Liver (tissue), 9 donors: ENCODE results near the gene PRKN. TPM values are rescaled to one million over a fixed set of nuclear protein-coding genes. Genes with fewer than 3 reads are reported as not detected.

ENCODE experiments used
- DNase-seq: peaks from one replicate; pipeline ENCODE4 v3.0.0-alpha.2; 2017; ENCODE audit warnings: low spot score
- H3K27ac ChIP-seq, 2 donors: one replicate each; pipeline ENCODE4 v1.7.0; 2013; ENCODE audit warnings: inconsistent platforms in 2 of 2, low read length in 2 of 2, control low read depth in 1 of 2, low read depth in 1 of 2, mild to moderate bottlenecking in 1 of 2
- H3K27me3 ChIP-seq, 4 donors: one replicate each; pipeline versions ENCODE4 v1.6.1 to v1.7.0; 2013; ENCODE audit warnings: low read length in 3 of 4, inconsistent platforms in 1 of 4, mild to moderate bottlenecking in 1 of 4, moderate library complexity in 1 of 4; ENCODE audit not compliant: control insufficient read depth in 4 of 4, insufficient read depth in 4 of 4
- H3K36me3 ChIP-seq, 4 donors: one replicate each; pipeline versions ENCODE4 v1.6.1 to v1.7.0; 2013; ENCODE audit warnings: low read length in 3 of 4, mild to moderate bottlenecking in 3 of 4, low read depth in 1 of 4, moderate library complexity in 1 of 4; ENCODE audit not compliant: control insufficient read depth in 4 of 4, insufficient read depth in 3 of 4
- H3K4me1 ChIP-seq, 4 donors: one replicate each; pipeline versions ENCODE4 v1.6.1 to v1.7.0; 2013; ENCODE audit warnings: low read length in 3 of 4, mild to moderate bottlenecking in 3 of 4, moderate library complexity in 1 of 4; ENCODE audit not compliant: control insufficient read depth in 4 of 4, insufficient read depth in 4 of 4
- H3K4me3 ChIP-seq, 3 donors: one replicate each; pipeline versions ENCODE4 v1.6.1 to v1.7.0; 2013; ENCODE audit warnings: low read length in 3 of 3, control low read depth in 1 of 3, low read depth in 1 of 3, mild to moderate bottlenecking in 1 of 3
- H3K9ac ChIP-seq, 2 donors: one replicate each; pipeline ENCODE4 v1.7.0; 2013; ENCODE audit warnings: low read length in 2 of 2, mild to moderate bottlenecking in 2 of 2, moderate library complexity in 2 of 2, control low read depth in 1 of 2, low read depth in 1 of 2
- H3K9me3 ChIP-seq, 4 donors: one replicate each; pipeline versions ENCODE4 v1.6.1 to v1.7.0; 2013; ENCODE audit warnings: low read length in 3 of 4; ENCODE audit not compliant: control insufficient read depth in 4 of 4
- EGR1 ChIP-seq, 2 donors: IDR thresholded peaks; 2 replicates each; pipeline ENCODE4 v1.6.1; 2016 to 2018; ENCODE audit warnings: antibody characterized with exemption in 2 of 2, low read depth in 2 of 2
- FOXA2 ChIP-seq: IDR thresholded peaks from 2 replicates; pipeline ENCODE4 v1.6.1; 2016; ENCODE audit warnings: antibody characterized with exemption
- GABPA ChIP-seq, 2 donors: IDR thresholded peaks in 1 of 2; conservative IDR thresholded peaks in 1 of 2; 2 replicates each; pipeline ENCODE4 v1.6.1; 2016; ENCODE audit warnings: antibody characterized with exemption in 2 of 2, mild to moderate bottlenecking in 1 of 2, moderate library complexity in 1 of 2
- JUND ChIP-seq, 2 donors: IDR thresholded peaks; 2 replicates each; pipeline ENCODE4 v1.6.1; 2016; ENCODE audit warnings: antibody characterized with exemption in 2 of 2
- NR2F2 ChIP-seq: IDR thresholded peaks from 2 replicates; pipeline ENCODE4 v1.6.1; 2016; ENCODE audit warnings: antibody characterized with exemption
- RXRA ChIP-seq, 2 donors: IDR thresholded peaks; 2 replicates each; pipeline ENCODE4 v1.6.1; 2017 to 2018; ENCODE audit warnings: antibody characterized with exemption in 2 of 2, mild to moderate bottlenecking in 1 of 2
- SP1 ChIP-seq: IDR thresholded peaks from 2 replicates; pipeline ENCODE4 v1.6.1; 2018; ENCODE audit warnings: antibody characterized with exemption, mild to moderate bottlenecking
- TAF1 ChIP-seq: conservative IDR thresholded peaks from 2 replicates; pipeline ENCODE4 v1.6.1; 2016; ENCODE audit warnings: antibody characterized with exemption, mild to moderate bottlenecking
- YY1 ChIP-seq: IDR thresholded peaks from 2 replicates; pipeline ENCODE4 v1.6.1; 2016; ENCODE audit warnings: antibody characterized with exemption, mild to moderate bottlenecking
- WGBS: extraction: QIAGEN DNeasy Blood & Tissue Kit; methylation state at CpG from one replicate; pipeline ENCODE4 v1.1.7; 2013; 5-methylcytosine and 5-hydroxymethylcytosine counted together
- polyA plus RNA-seq, 2 donors: library from polyadenylated mRNA; stranded (reverse) in 1 of 2; unstranded in 1 of 2; fragments of 200-250 nt in 1 of 2; fragments of >200 nt in 1 of 2; fragmentation: Nextera tagmentation in 1 of 2; extraction: Ambion mirVana in 1 of 2; gene quantifications; one replicate each; pipeline versions ENCODE4 v1.2.1 to v1.2.3, GENCODE V29; 2013 to 2015
- total RNA-seq, 2 donors: library from RNA; depleted of rRNA; stranded (reverse); fragments of >200 nt; gene quantifications; one replicate each; pipeline ENCODE4 v1.2.3, GENCODE V29; 2014
- TF ChIP-seq, protein P1 (sequence below): fragments of 150-350 bp; IDR thresholded peaks from 2 replicates; pipeline ENCODE4 v1.5.1; 2017; ENCODE audit warnings: improper control_type of control experiment, low read depth, low read length; ENCODE audit not compliant: missing input control
- TF ChIP-seq, protein P2 (sequence below): IDR thresholded peaks from 2 replicates; pipeline ENCODE4 v1.6.1; 2016; ENCODE audit warnings: antibody characterized with exemption, mild to moderate bottlenecking
- TF ChIP-seq, protein P3 (sequence below): IDR thresholded peaks from 2 replicates; pipeline ENCODE4 v1.6.1; 2016; ENCODE audit warnings: antibody characterized with exemption
- TF ChIP-seq, protein P4 (sequence below): IDR thresholded peaks from 2 replicates; pipeline ENCODE4 v1.6.1; 2016; ENCODE audit warnings: antibody characterized with exemption
- donor health status: healthy.
- donor health status: healthy.
- donor health status: healthy.
- donor health status: healthy.
- donor health status: healthy.

PRKN gene
- total and polyA plus RNA-seq, 4 donors, result 0.47 to 4.1 (median 3.2) TPM

DNA sequence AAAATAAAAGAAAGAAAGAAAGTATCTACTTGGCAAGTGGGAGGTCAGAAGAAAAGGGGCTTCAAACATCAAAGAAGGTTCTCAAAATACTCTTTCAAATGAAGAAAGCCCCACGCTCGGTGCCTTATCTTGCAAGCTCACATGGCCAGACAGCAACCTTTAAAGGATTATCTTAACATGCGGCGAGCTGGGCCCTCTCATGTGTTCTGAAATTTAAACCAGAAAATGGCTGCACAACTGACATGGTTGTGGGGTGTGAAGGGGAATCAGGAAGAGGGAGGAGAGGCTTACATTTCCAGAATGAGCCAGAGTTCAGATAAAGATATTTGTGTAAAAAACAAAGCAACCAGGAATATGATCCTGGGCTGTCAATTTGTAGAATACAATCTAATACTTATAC, 363.1 kb downstream of the PRKN start:
- no peak for DNase-seq
- Histone ChIP-seq H3K36me3 (no peaks in the 10 kb centered on the region), H3K9me3 (no peaks in the 10 kb centered on the region), H3K27me3 (no peaks in the 10 kb centered on the region), H3K4me1 (no peaks in the 10 kb centered on the region), H3K9ac (no peak overlapping the region), H3K27ac (no peak overlapping the region), H3K4me3 (no peak overlapping the region)
- no peak for TF ChIP-seq SP1
- no peak for TF ChIP-seq NR2F2
- no peak for TF ChIP-seq TAF1
- TF ChIP-seq, protein P1, sequence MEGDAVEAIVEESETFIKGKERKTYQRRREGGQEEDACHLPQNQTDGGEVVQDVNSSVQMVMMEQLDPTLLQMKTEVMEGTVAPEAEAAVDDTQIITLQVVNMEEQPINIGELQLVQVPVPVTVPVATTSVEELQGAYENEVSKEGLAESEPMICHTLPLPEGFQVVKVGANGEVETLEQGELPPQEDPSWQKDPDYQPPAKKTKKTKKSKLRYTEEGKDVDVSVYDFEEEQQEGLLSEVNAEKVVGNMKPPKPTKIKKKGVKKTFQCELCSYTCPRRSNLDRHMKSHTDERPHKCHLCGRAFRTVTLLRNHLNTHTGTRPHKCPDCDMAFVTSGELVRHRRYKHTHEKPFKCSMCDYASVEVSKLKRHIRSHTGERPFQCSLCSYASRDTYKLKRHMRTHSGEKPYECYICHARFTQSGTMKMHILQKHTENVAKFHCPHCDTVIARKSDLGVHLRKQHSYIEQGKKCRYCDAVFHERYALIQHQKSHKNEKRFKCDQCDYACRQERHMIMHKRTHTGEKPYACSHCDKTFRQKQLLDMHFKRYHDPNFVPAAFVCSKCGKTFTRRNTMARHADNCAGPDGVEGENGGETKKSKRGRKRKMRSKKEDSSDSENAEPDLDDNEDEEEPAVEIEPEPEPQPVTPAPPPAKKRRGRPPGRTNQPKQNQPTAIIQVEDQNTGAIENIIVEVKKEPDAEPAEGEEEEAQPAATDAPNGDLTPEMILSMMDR, result no peak
- TF ChIP-seq, protein P2, sequence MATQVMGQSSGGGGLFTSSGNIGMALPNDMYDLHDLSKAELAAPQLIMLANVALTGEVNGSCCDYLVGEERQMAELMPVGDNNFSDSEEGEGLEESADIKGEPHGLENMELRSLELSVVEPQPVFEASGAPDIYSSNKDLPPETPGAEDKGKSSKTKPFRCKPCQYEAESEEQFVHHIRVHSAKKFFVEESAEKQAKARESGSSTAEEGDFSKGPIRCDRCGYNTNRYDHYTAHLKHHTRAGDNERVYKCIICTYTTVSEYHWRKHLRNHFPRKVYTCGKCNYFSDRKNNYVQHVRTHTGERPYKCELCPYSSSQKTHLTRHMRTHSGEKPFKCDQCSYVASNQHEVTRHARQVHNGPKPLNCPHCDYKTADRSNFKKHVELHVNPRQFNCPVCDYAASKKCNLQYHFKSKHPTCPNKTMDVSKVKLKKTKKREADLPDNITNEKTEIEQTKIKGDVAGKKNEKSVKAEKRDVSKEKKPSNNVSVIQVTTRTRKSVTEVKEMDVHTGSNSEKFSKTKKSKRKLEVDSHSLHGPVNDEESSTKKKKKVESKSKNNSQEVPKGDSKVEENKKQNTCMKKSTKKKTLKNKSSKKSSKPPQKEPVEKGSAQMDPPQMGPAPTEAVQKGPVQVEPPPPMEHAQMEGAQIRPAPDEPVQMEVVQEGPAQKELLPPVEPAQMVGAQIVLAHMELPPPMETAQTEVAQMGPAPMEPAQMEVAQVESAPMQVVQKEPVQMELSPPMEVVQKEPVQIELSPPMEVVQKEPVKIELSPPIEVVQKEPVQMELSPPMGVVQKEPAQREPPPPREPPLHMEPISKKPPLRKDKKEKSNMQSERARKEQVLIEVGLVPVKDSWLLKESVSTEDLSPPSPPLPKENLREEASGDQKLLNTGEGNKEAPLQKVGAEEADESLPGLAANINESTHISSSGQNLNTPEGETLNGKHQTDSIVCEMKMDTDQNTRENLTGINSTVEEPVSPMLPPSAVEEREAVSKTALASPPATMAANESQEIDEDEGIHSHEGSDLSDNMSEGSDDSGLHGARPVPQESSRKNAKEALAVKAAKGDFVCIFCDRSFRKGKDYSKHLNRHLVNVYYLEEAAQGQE, result no peak
- TF ChIP-seq RXRA (IDR thresholded peaks at IDR 0.05), result no peak
- TF ChIP-seq GABPA (IDR thresholded peaks at IDR 0.05 in 1 of 2, conservative IDR thresholded peaks at IDR 0.05 in 1 of 2), result no peak
- TF ChIP-seq EGR1 (IDR thresholded peaks at IDR 0.05; ENCODE audit: low read depth in 2 of 2), result no peak
- TF ChIP-seq, protein P3, sequence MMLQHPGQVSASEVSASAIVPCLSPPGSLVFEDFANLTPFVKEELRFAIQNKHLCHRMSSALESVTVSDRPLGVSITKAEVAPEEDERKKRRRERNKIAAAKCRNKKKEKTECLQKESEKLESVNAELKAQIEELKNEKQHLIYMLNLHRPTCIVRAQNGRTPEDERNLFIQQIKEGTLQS, result no peak
- TF ChIP-seq JUND (IDR thresholded peaks at IDR 0.05), result no peak
- WGBS, result 93% methylated on average over 4 of the region's 4 CpGs

DNA sequence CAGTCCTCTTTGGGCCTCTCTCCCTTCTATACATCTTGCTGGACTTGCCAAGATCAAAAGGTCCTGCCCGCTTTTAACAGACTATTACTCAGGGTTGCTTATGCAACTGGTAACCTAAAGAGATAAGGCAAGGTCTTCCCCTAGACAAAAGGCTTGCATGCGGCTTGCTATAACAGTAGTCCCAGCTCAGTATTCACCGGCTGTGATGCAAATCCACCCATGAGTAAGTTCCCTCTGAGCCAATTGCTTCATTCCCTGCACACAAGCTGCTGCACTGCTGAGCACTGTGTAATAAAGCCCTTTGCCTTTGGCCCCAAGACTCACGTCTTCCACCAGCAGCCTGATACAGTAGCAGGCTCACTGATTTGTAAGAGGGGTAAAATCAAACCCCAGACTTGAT, 363.8 kb downstream of the PRKN start:
- no peaks in the 10 kb centered on the region for H3K36me3 ChIP-seq
- WGBS, result 90% methylated on average over 4 of the region's 4 CpGs

DNA sequence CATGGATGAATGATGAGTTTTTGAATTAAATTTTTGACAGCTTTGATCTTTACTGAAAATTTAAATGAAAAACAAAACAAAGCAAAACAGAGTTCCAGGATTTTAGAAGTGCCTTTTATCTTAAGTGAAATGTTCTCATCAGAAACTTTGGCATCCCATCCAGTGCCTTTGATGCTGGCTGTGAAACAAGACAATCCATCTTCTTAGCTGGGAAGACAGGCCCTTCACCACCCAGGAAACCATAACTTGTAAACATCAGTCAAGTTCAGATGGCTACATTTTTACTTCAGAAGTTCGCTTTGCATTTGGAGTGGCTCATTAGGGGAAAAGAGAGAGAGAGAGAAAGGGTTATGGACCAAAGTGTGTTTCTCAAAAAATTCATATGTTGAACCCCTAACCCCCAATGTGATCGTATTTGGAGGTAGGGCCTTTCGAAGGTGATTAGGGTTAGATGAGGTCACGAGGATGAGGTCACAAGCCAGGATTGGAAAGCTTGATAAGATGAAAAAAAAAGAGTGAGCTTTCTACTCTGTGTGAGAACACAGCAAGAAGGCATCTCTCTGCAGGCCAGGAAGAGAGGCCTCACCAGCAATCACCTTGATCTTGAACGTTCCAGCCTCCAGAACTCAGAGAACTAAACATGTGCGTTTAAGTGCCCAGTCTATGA, 366.5 kb downstream of the PRKN start:
- no peak for DNase-seq
- H3K9ac ChIP-seq, result no peak overlapping the region
- no peak overlapping the region for H3K4me3 ChIP-seq
- H3K4me1 ChIP-seq, result no peaks in the 10 kb centered on the region
- no peaks in the 10 kb centered on the region for H3K36me3 ChIP-seq
- no peaks in the 10 kb centered on the region for H3K9me3 ChIP-seq
- 84% methylated on average over 6 of the region's 6 CpGs for WGBS
- H3K27me3 ChIP-seq, result no peaks in the 10 kb centered on the region
- H3K27ac ChIP-seq, result no peak overlapping the region
- TF ChIP-seq, protein P1, result no peak
- TF ChIP-seq RXRA (IDR thresholded peaks at IDR 0.05) (no peak), FOXA2 (no peak), YY1 (no peak), EGR1 (IDR thresholded peaks at IDR 0.05; ENCODE audit: low read depth in 2 of 2) (no peak)
- TF ChIP-seq, protein P4, sequence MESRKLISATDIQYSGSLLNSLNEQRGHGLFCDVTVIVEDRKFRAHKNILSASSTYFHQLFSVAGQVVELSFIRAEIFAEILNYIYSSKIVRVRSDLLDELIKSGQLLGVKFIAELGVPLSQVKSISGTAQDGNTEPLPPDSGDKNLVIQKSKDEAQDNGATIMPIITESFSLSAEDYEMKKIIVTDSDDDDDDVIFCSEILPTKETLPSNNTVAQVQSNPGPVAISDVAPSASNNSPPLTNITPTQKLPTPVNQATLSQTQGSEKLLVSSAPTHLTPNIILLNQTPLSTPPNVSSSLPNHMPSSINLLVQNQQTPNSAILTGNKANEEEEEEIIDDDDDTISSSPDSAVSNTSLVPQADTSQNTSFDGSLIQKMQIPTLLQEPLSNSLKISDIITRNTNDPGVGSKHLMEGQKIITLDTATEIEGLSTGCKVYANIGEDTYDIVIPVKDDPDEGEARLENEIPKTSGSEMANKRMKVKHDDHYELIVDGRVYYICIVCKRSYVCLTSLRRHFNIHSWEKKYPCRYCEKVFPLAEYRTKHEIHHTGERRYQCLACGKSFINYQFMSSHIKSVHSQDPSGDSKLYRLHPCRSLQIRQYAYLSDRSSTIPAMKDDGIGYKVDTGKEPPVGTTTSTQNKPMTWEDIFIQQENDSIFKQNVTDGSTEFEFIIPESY, result no peak

More for the DNA sequence above, 363.8 kb downstream of the PRKN start:
- no peaks in the 10 kb centered on the region for H3K9me3 ChIP-seq
- TF ChIP-seq SP1, result no peak
- H3K9ac ChIP-seq, result no peak overlapping the region
- no peak overlapping the region for H3K27ac ChIP-seq
- H3K27me3 ChIP-seq, result no peaks in the 10 kb centered on the region
- no peaks in the 10 kb centered on the region for H3K4me1 ChIP-seq
- H3K4me3 ChIP-seq, result no peak overlapping the region
- DNase-seq, result no peak
